HG02763 (cell line): ENCODE measurements around the gene RRAS2.
"Not testable (repeated sequence)": the region's sequence is repeated elsewhere in the genome, so short reads cannot be mapped to it uniquely, and the experiment has no call there.

Experiments used
- ATAC-seq: cut with Tn5 transposase; IDR thresholded peaks from one replicate; pipeline ENCODE4 v1.9.1; 2021; ENCODE audit warnings: mild to moderate bottlenecking, moderate library complexity; ENCODE audit not compliant: unreplicated experiment

Gene RRAS2

GRCh38 chr11:14372011-14372410 lies 13.0 kb upstream of the RRAS2 start:
- no peak for ATAC-seq

GRCh38 chr11:14371249-14371648 lies 12.3 kb upstream of the RRAS2 start:
- no peak for ATAC-seq

GRCh38 chr11:14370496-14370895 lies 11.5 kb upstream of the RRAS2 start:
- ATAC-seq: no peak

GRCh38 chr11:14369598-14369997 lies 10.6 kb upstream of the RRAS2 start:
- ATAC-seq: no peak

GRCh38 chr11:14366936-14367335 lies 8.0 kb upstream of the RRAS2 start:
- ATAC-seq: no peak

GRCh38 chr11:14364322-14364721 lies 5.3 kb upstream of the RRAS2 start:
- no peak for ATAC-seq

GRCh38 chr11:14362611-14363010 lies 3.6 kb upstream of the RRAS2 start:
- ATAC-seq: no peak

GRCh38 chr11:14361951-14362350 lies 3.0 kb upstream of the RRAS2 start:
- no peak for ATAC-seq

- ATAC-seq: no peak
These were observed 2.0 kb upstream of the RRAS2 start for GRCh38 chr11:14360976-14361375.

- ATAC-seq: no peak
These were observed 583 bp upstream of the RRAS2 start for GRCh38 chr11:14359501-14360031.

- peak; percentile 36 for ATAC-seq
These were observed 878 bp downstream of the RRAS2 start for GRCh38 chr11:14357881-14358728.

GRCh38 chr11:14356342-14356741 lies 2.6 kb downstream of the RRAS2 start:
- no peak for ATAC-seq

GRCh38 chr11:14354604-14355003 lies 4.4 kb downstream of the RRAS2 start:
- not testable (repeated sequence) for ATAC-seq

- ATAC-seq: no peak
These were observed 8.2 kb downstream of the RRAS2 start for GRCh38 chr11:14350716-14351238.

- no peak for ATAC-seq
These were observed 8.8 kb downstream of the RRAS2 start for GRCh38 chr11:14350215-14350614.

GRCh38 chr11:14347991-14348390 lies 11.0 kb downstream of the RRAS2 start:
- ATAC-seq: no peak

GRCh38 chr11:14347494-14347893 lies 11.5 kb downstream of the RRAS2 start:
- no peak for ATAC-seq

- ATAC-seq: no peak
These were observed 12.6 kb downstream of the RRAS2 start for GRCh38 chr11:14346303-14346955.

GRCh38 chr11:14345668-14346067 lies 13.3 kb downstream of the RRAS2 start:
- no peak for ATAC-seq

GRCh38 chr11:14345016-14345415 lies 14.0 kb downstream of the RRAS2 start:
- ATAC-seq: not testable (repeated sequence)

- no peak for ATAC-seq
These were observed 16.1 kb downstream of the RRAS2 start for GRCh38 chr11:14342906-14343305.

GRCh38 chr11:14341968-14342367 lies 17.0 kb downstream of the RRAS2 start:
- ATAC-seq: no peak
